Adipose tissue (tissue), 3 donors: ENCODE results near the gene LRRC75B. TPM values are rescaled to one million over a fixed set of nuclear protein-coding genes. Genes with fewer than 3 reads are reported as not detected.

Source experiments
- H3K27ac ChIP-seq: one replicate; pipeline ENCODE4 v1.5.1; 2013; ENCODE audit warnings: low read depth, low read length
- WGBS, 3 donors: extraction: QIAGEN DNeasy Blood & Tissue Kit; methylation state at CpG; one replicate each; pipeline ENCODE4 v1.1.7; 2013; 5-methylcytosine and 5-hydroxymethylcytosine counted together
- polyA plus RNA-seq, 3 donors: library from polyadenylated mRNA; stranded (reverse); fragments of 200-250 nt; gene quantifications; one replicate each; pipeline ENCODE4 v1.2.3, GENCODE V29; 2013
- donor health status: healthy with polysubstance abuse.
- donor health status: Bipolar disorder and iron deficiency.
- donor health status: healthy.

The LRRC75B gene
- polyA plus RNA-seq, 3 donors = 5.8 to 12.5 (median 10.8) TPM

DNA sequence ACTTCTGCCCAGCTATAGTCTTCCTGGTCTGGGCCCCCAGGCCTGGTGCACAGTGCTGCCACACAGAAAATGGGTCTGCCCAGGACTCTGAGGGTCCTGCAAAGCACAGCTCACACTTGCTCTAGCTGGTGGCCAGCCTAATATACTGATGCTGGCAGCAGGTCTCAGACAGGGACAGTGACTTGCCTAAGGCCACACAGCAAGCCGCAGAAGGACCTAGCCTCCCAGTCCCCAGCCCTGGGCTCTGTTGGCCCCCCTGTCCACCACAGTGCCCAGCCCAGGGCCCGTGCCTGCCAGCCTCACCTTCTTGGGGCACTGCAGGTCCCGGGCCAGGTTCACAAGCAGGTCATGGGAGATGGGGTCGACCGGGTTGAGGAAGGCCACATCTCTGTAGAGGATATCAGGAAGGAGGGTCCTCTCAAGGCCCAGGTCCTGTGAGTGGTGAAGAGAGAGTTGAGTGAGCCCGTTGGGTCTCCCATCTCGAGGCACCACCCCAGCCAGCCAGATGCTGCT lies 3.3 kb downstream of the LRRC75B start:
- 86 to 92% (median 88%) methylated on average over 7 of the region's 7 CpGs for WGBS, 3 donors
- H3K27ac ChIP-seq = no peak overlapping the region

DNA sequence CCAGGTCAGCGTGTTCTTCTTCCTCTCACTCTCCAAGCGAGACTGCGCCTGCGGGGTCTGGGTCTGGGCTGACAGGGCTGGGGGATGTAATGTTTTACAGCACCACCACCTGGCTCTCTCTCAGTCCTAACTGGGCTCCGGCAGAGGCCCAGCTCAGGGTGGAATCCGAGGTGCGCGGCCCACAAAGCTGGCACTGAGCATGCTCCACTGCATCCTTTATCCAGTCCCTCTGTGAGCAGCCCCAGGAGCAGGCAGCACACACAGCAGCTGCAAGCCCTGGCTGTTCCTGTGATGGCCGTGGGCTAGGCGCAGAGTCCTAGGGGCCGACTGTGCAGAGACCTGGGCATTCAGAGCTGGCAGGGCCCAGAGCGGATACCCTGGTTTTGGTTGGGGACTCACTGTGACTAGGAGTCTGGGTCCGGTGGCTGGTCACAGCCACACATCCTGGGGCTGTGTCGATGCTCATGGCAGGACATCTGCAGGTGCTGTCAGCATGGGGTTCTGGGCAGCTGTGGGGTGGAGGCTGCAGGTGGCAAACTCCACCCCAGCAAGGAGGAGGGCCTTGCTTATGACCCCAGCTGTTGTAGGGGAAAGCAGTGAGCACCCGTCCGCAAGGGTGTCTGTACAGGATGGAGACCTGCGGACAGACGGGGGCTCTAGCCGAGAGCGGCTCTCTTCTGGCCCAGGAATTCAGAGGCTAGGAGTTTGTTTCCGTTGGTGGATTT lies 4.0 kb downstream of the LRRC75B start:
- no peak overlapping the region for H3K27ac ChIP-seq
- WGBS, 3 donors = 75 to 92% (median 88%) methylated on average over 21 of the region's 21 CpGs

GRCh38 chr22:24588381-24588756 lies 4.5 kb downstream of the LRRC75B start:
- 57 to 79% (median 64%) methylated on average over 13 of the region's 13 CpGs for WGBS, 3 donors
- H3K27ac ChIP-seq = no peak overlapping the region

DNA sequence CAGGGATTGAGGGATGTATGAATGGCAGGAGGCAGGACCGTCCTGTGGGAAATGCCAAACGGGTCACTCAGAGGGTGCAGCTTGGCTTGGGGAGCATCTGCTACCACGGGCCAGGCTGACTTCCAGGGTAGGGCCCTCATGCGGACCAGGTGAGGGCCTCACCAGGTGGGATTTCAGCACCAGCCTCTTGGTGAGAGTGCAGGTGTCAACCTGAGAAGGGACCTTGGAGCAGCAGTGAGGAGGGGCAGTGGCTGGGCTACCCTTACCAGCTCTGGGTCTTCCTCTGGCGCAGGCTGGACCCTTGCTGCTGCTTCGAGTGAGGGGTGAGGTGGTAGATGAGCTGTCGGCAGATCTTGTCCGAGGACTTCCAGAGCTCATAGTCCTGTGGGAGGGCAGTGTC lies 4.9 kb downstream of the LRRC75B start:
- no peak overlapping the region for H3K27ac ChIP-seq
- WGBS, 3 donors = 81 to 89% (median 81%) methylated on average over 8 of the region's 8 CpGs

- WGBS, 3 donors = 80 to 83% (median 81%) methylated on average over 5 of the region's 5 CpGs
- no peak overlapping the region for H3K27ac ChIP-seq
Observed at GRCh38 chr22:24587251-24587650, 5.6 kb downstream of the LRRC75B start.

- WGBS, 3 donors = 91 to 94% (median 94%) methylated on average over 24 of the region's 24 CpGs
- no peak overlapping the region for H3K27ac ChIP-seq
Observed at GRCh38 chr22:24585927-24586546, 6.8 kb downstream of the LRRC75B start.

DNA sequence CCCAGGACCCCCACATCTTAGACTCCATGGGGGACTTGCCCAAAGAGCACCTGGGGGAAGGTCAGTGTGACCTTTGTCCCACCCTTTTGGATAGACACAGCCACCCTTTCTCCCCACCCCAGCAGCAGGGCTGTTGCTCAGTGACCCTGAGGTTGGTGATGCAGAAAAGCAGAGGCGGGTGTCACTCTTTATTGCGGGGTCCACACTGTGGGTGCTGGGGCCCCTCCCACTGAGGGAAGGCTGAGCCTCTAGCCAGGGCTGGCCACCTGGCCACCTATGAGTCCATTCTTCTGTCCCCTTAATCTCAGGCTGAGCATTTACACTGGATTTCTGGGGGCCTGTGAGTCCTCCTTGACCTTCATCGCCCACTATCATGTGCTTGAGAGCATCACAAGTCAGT lies 7.4 kb downstream of the LRRC75B start:
- no peak overlapping the region for H3K27ac ChIP-seq
- 92 to 98% (median 98%) methylated on average over 3 of the region's 3 CpGs for WGBS, 3 donors

GRCh38 chr22:24584871-24585411 lies 7.9 kb downstream of the LRRC75B start:
- 82 to 90% (median 86%) methylated on average over 10 of the region's 10 CpGs for WGBS, 3 donors

GRCh38 chr22:24584166-24584790 lies 8.6 kb downstream of the LRRC75B start:
- 86 to 93% (median 89%) methylated on average over 5 of the region's 5 CpGs for WGBS, 3 donors
- H3K27ac ChIP-seq = no peak overlapping the region

More at GRCh38 chr22:24584871-24585411, 7.9 kb downstream of the LRRC75B start:
- H3K27ac ChIP-seq = no peak overlapping the region

DNA sequence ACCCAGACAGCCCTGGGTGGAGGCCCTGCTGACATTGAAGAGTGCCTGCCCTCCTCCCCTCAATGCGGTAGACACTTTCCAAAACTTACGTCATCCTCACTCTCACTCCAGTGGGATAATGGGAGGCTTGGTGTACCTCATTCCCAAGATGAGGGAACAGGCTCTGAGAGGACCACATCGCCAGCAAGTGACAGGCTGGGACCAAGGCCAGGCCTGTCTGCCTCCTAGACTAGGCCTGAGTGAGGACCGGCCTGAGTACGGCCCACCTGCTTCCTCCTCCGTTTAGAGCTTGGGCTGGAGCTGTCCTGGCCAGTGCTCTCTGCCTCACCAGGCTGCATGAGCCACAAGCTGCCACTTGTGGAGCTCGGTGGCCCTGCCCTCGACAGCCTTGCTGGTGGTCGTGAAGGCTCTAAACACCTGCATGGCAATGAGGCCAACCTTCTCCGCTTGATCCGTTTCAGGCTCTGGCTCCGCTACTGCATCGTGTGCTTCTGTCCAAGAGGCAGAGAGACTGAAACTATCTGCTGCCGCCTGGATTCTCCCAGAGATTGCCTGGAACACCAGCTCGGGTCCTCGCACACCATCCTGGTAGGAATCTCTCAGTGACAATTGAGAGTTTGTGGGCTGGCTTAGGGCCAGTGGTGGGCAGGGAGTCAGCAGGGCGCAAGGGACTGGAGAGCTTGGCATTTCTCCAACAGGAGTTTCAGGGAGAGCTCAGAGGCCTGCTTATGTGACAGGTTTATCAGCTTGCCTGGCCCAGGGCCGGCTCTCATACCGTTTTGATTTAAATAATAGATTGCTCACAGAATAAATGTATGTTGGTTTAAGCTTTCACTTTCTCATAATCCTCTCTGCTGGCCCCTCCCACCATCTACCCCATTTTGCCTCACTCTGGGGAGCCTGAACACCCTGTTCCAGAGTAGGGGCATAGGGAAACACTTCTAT lies 9.4 kb downstream of the LRRC75B start:
- no peak overlapping the region for H3K27ac ChIP-seq
- WGBS, 3 donors = 45 to 57% (median 50%) methylated on average over 19 of the region's 19 CpGs

- no peak overlapping the region for H3K27ac ChIP-seq
- WGBS, 3 donors = 83 to 86% (median 86%) methylated on average over 12 of the region's 12 CpGs
Observed at GRCh38 chr22:24582056-24582814, 10.6 kb downstream of the LRRC75B start.

- no peak overlapping the region for H3K27ac ChIP-seq
- WGBS, 3 donors = 78 to 96% (median 83%) methylated on average over 2 of the region's 2 CpGs
Observed at GRCh38 chr22:24580276-24580675, 12.6 kb downstream of the LRRC75B start.

- no peak overlapping the region for H3K27ac ChIP-seq
- WGBS, 3 donors = 52 to 64% (median 54%) methylated on average over 1 of the region's 1 CpG
Observed at GRCh38 chr22:24579258-24579601, 13.6 kb downstream of the LRRC75B start.

DNA sequence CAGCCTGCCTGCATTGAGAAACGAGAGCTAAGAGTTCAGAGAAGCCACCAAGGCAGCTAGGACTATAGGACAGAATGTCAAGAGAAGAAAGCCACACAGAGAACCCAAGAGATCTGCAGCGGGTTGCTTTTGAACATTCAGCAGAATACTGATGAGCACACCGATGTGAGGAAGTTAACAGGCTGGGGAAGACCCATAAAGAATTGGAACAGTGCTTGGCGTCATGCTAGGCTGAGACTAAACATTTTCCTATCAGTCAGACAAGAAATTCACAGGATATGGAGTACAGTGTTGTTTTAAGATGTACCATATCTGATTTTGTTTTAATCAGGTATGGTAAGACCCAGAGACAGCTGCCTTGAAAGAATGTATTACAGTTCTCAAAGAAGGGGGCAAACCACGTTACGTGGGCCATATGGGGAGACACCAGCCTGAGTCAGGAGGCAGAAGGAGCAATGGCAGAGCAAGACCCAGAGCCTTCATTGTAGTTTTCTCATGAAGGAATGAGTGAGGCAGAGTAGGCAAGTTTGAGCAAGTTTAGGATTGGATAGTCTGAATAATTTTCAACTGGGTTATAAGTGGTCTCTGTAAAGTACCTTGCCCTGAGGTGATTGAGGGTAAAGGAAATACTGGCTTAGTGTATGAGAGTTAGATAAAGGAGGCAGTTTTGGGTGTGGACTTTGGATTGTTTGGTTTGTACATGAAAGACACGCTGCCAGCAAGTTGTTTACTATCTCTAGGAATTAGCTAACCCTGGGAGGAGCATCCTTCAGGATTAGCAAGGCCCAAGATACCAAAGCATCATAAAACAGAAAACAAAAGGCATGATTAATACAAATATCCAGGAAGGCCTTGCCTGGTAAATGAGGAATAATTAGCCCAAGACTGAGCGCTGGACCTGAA lies 14.3 kb downstream of the LRRC75B start:
- 74 to 85% (median 75%) methylated on average over 8 of the region's 8 CpGs for WGBS, 3 donors
- H3K27ac ChIP-seq = no peak overlapping the region

DNA sequence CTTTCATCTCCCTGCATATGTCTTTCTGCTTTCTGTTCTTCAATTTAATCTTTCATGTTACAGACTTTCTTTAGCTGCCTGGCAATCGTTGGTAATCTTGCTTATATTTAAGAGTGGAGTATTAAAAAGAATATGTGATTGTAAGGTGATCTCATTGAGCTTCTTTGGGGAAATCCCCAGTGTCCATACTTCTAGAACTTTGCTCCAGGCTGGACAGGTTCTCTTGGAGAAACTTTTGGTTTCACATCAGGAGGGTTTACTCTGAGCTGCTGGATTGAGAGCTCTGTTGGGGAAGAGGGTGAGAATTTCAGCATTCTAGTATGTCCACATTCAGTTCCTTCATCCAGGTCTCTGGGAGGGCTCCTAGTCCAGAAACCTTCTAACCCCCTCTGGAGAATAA lies 16.1 kb downstream of the LRRC75B start:
- no peak overlapping the region for H3K27ac ChIP-seq
- 77 to 94% (median 77%) methylated on average over 1 of the region's 1 CpG for WGBS, 3 donors

GRCh38 chr22:24571266-24571665 lies 21.6 kb downstream of the LRRC75B start:
- WGBS, 3 donors = 88 to 93% (median 91%) methylated on average over 7 of the region's 7 CpGs
- H3K27ac ChIP-seq = no peak overlapping the region

DNA sequence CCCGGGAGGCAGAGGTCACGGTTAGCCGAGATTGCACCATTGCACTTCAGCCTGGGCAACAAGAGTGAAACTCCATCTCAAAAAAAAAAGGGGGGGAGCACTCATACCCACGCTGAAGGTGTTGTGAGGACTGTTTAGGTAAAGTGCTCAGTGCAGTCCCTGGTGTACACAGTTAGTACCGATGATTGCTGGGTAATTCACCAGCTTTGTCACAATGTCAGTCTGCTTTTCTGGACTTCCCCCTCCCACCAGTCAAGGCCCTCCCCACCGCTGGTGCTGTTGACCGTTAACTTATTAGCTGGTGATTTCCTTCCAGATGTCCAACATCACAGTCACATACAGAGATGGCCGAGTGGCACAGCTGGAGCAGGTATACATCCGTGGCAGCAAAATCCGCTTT lies 25.2 kb downstream of the LRRC75B start:
- H3K27ac ChIP-seq = no peak overlapping the region
- WGBS, 3 donors = 84 to 92% (median 87%) methylated on average over 10 of the region's 10 CpGs
